DMS153 (cell line): ENCODE data around the gene EP400.

Experiments
- DNase-seq: peaks from one replicate; lab custom pipeline; 2025; lab: John Stamatoyannopoulos, UW

EP400 gene

DNA sequence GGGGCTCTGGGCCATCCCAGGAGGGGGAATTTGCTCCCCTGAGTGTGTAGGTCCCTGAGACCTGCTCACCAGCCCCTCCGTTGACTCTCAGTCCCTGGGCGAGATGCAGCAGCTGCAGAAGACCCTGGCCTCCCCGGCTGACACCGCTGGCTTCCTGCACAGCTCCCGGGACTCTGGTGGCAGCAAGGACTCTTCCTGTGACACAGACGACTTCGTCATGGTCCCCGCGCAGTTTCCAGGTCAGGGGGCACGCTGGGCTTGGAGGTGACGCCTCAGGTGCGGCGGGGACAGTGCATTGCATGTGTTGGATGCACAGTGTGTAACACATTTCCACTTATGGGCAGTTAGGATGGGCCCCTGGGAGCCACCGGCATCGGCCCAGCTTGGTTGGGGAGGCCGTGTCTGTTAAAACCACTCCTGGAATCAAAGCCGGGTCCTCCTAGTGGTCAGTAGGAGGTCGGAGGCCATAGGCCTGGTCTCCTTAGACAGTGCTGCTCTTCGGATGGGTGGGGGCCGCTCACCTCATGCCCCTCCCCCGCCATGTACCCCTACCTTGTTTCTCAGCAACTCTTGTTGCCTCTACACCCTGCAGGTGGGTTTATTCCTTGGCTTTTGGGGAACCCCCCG lies 37.8 kb upstream of the EP400 start:
- no peak for DNase-seq

DNA sequence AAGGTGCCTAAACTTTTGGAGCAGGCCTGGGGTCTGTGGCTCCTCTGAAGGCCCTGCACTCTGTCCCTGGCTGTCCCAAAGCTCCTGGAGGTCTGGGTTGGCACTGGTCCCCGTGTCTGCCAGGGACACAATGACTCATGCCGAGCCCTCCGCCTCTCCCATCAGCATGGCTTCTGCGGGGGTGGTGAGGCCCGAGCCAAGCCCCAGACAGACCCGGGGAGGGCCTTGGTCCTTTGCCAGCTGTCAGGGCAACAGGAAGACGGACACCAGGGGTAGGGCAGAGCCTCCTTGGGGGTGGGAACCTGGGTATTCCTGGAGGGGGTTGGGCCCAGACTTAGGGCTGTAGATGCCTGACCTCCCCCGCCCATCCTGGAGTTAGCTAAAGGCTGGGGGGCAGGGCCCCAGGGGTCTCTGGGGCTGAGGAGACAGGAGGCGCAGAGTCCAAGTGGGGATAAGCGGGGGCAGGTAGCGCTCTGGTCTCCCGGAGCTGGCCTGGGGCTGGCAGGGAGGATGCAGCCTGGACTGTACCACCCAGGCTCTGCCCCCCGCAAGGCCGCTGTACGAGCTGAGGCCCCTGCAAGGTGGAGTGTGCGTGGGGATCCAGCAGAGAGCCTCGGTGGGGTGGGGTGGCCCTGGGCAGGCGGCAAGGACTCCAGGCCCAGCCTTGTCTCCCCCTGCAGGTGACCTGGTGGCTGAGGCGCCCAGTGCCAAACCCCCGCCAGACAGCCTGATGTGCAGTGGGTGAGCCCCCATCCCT lies 37.0 kb upstream of the EP400 start:
- DNase-seq, result no peak

DNA sequence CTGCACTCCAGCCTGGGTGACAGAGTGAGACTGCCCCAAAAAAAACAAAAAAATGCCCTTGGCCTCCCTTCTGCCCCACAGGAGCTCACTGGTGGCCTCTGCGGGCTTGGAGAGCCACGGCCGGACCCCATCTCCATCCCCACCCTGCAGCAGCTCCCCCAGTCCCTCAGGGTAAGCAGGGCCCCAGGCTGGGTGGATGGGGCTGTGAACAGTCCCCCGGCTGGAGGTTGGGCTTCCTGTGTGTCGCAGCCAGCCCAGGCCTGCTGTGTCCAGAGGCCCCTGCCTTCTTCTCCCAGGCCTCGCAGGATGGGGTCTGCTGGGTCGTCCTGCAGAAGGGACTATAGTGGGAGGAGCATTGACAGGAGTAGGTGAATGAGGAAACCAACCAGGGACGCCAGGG lies 36.1 kb upstream of the EP400 start:
- DNase-seq, result no peak

DNA sequence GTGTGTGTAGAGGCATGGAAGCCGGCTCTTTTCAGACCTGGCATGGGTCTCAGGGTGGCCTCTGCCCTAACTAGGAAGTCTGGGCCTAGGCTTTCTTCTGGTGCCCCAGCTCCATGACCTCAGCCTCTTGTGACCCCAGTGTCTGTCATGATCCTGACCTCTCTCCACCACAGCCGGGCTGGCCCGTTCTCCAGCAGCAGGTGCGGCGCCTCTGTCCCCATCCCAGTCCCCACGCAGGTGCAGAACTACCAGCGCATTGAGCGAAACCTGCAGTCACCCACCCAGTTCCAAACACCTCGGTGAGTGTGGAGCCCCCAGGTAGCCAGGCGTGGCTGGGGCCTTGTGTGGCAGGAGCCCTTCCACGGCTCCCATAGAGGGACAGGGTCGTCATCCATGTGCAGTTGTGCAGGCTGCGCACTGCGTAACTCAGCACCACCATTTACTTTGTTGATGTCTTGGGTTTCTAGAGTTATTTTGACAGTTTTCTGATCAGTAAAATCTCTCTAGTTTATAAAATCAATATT lies 35.5 kb upstream of the EP400 start:
- no peak for DNase-seq

DNA sequence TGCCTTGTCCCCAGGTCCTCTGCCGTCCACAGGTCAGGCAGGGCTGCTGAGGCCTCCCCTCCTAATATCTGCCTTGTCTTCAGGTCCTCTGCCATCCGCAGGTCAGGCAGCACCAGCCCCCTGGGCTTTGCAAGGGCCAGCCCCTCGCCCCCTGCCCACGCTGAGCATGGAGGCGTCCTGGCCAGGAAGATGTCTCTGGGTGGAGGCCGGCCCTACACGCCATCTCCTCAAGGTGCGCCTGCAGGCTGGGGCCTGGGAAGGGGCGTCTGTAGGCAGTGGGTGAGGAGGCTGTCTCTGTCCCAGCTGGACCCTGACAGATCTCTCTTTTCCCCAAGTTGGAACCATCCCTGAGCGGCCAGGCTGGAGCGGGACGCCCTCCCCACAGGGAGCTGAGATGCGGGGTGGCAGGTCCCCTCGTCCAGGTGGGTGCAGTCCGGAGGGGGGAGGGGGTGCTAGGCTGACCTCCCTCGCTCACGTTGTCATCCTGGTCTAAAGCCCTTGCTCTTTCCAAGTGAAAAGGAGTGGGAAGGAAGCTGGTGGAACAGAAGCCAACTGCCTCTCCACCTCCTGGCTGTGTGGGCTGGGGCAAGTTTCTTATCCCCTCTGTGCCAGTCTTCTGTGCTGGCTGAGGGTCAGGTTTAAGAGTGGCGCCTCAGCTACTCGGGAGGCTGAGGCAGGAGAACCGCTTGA lies 34.6 kb upstream of the EP400 start:
- no peak for DNase-seq

DNA sequence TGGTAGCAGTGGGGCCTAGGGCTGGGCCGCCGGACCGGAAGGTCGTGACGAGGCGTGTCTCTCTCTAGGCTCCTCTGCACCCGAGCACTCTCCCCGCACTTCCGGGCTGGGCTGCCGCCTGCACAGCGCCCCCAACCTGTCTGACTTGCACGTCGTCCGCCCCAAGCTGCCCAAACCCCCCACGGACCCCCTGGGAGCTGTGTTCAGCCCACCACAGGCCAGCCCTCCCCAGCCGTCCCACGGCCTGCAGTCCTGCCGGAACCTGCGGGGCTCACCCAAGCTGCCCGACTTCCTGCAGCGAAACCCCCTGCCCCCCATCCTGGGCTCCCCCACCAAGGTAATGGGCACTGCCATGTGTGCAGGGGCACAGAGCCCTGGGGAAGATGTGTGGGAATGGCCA lies 33.9 kb upstream of the EP400 start:
- DNase-seq, result no peak

DNA sequence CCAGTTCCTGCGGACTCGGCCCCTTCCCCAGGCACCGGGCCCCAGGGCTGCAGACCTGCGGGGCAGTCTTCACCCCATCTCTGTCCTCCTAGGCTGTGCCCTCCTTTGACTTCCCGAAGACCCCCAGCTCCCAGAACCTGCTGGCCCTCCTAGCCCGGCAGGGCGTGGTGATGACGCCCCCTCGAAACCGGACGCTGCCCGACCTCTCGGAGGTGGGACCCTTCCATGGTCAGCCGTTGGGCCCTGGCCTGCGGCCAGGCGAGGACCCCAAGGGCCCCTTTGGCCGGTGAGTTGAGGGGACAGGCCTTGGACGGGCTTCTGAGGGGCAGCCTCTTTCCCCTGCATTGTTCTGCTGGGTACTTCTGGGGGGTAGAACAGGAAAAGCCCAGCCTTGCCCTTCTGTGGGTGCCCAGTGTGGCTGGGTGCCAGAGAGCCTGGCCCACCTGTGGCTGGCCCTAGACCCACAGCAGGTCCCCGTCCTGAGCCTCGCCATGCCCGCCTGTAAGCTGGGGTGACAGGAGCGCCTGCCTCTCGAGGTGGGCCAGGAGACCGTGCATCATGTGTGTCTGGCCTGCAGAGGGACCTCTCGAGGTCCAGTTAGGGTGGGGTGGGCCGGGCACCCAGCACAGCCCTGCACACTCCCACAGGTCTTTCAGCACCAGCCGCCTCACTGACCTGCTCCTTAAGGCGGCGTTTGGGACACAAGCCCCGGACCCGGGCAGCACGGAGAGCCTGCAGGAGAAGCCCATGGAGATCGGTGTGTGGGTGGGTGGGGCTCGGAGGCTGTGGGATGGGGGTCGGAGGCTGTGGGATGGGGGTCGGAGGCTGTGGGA lies 33.2 kb upstream of the EP400 start:
- DNase-seq, result no peak

DNA sequence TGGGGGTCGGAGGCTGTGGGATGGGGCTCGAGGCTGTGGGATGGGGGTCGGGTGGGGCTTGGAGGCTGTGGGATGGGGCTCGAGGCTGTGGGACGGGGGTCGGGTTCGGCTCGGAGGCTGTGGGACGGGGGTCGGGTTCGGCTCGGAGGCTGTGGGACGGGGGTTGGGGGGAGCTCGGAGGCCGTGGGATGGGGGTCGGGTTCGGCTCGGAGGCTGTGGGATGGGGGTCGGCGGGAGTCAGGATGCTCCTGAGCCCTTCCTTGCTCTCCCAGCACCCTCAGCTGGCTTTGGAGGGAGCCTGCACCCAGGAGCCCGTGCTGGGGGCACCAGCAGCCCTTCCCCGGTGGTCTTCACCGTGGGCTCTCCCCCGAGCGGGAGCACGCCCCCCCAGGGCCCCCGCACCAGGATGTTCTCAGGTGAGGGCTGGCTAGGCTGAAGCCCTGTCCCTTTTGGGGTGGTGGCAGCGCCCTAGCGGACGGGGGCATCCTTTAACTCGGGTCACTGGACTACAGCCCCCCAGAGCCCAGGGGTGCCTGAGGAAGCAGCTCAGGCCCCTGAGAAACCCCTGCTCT lies 32.5 kb upstream of the EP400 start:
- no peak for DNase-seq

DNA sequence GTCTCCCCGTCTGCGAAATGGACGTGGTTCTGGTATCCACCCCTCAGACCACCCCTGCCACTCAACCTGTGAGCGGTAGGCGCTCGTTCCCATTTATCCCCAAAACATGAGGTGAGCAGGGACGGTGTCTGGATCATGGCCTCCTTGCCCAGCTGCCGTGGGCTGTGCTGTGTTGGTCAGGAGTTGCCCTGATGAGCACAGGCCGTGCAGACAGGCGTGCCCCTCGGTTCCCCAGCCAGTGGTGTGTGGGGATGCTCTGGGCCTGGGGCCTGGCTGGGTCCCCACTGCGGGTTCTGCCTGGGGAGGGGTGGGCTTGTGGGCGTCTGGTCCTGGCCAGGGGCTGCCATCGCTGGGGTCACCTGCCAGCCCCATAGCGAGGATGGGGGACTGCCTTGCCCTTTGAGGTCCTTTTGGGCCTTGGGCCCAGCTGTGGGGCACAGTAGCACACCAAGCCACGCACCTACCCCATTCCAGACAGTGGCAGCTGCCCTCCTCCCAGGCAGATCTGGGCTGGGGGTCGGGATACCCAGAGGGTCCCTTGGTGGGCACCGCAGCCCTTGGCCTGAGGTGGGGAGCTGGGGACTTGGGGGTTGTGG lies 31.9 kb upstream of the EP400 start:
- DNase-seq, result no peak

DNA sequence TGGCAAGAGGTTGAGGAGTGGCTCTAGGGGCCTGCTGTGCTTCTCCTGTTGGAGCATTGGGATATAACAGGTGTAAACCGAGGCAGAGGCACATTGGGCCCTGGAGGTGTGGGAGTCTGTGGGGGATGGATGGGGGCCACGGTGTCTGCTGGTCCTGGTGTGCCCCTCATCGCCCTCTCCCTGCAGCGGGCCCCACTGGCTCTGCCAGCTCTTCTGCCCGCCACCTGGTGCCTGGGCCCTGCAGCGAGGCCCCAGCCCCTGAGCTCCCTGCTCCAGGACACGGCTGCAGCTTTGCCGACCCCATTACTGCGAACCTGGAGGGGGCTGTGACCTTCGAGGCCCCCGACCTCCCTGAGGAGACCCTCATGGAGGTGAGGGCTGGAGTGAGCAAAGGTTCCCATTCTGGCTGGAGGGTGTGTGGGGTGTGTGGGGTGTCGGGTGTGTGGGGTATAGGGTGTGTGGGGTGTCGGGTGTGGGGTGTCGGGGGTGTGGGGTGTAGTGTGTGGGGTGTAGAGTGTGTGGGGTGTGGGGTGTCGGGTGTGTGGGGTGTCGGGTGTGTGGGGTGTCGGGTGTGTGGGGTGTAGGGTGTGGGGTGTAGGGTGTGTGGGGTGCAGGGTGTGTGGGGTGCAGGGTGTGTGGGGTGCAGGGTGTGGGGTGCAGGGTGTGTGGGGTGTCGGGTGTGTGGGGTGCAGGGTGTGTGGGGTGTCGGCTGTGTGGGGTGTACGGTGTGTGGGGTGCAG lies 31.3 kb upstream of the EP400 start:
- DNase-seq, result no peak

DNA sequence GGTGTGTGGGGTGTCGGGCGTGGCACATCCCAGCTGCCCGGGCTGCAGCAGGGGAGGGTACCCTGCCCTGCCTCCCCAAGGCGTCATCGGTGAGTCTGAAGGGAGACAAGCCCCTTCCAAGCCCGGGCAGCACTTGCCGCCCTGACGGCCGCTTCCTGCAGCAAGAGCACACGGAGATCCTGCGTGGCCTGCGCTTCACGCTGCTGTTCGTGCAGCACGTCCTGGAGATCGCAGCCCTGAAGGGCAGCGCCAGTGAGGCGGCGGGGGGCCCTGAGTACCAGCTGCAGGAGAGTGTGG lies 30.7 kb upstream of the EP400 start:
- no peak for DNase-seq

DNA sequence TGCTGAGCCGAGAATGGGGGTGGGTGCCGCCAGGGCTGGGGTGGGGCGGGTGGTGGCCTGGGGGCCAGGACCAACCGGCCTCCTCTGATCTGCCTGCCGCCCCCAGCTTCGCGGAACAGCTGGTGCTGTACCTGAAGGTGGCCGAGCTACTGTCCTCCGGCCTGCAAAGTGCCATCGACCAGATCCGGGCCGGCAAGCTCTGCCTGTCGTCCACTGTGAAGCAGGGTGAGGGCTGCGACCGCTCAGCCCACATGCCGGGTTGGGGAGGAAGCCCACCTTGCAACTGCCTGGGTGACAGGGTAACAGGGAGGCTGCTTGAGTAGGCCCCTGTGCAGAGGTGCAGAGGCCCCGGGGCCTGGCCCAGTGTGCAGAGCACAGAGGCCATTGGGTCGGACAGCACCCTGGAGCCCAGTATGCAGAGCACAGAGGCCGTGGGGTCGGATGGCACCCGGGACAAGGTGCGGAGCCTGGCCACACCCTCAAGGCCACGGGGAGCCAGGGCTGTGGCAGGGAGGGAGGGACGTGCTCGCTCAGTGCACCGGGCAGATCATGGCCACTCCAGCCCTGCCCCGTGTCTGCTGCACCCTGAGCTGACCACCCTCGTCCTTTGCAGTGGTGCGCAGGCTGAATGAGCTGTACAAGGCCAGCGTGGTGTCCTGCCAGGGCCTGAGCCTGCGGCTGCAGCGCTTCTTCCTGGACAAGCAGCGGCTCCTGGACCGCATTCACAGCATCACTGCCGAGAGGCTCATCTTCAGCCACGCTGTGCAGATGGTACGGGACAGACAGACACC lies 30.2 kb upstream of the EP400 start:
- DNase-seq, result no peak

DNA sequence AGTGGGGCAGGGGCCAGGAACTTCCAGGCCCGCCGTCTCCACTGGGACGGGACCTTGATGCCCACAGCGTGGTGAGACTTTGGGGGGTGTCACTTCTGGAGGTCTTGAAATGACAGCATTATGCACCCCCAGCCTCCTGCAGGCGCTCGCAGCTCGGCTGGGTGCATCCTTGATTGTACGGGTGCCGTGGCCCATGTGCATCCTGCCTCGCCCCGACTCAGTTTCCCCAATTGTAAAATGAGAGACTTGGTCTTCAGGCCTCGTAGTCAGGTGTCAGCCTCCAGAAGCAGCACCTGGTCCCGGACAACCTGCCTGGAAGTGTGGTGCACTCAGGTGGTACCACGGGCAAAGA lies 29.6 kb upstream of the EP400 start:
- DNase-seq, result no peak

DNA sequence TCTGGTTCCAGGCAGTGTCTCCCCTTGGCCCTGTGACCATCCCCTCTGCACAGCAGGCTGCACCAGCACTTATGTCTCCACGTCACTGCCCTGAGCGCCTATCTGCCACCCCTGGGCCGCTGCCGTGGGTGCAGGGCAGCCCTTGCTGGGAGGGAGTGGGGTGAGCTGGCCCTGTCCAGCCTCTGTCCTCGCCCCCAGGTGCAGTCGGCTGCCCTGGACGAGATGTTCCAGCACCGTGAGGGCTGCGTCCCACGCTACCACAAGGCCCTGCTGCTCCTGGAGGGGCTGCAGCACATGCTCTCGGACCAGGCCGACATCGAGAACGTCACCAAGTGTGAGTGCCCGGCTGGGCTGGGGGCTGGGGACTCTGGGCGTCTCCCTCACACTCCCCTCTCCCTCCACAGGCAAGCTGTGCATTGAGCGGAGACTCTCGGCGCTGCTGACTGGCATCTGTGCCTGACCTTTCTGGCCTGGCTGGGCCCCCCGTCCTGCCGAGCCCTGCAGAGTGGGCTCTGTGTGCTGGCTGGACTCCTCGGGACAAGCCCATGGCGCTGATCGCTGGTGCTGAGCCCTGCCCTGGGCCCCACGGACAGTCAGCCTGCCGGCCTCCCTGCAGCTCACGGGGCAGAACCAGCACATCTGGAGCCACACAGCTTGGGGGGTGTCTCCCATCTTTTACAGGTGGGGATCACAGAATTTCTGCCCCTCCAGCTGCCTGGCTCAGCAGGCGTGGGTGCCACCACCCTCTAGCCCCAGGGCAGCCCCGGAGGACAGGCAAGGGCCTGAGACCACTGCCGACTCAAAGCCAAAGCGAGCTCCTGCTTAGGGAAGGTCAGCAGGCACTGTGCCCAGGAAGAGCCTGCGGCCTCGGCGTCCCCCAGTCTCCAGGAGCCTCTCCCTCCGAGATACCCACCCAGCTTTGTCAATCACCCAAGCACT lies 28.6 kb upstream of the EP400 start:
- no peak for DNase-seq

DNA sequence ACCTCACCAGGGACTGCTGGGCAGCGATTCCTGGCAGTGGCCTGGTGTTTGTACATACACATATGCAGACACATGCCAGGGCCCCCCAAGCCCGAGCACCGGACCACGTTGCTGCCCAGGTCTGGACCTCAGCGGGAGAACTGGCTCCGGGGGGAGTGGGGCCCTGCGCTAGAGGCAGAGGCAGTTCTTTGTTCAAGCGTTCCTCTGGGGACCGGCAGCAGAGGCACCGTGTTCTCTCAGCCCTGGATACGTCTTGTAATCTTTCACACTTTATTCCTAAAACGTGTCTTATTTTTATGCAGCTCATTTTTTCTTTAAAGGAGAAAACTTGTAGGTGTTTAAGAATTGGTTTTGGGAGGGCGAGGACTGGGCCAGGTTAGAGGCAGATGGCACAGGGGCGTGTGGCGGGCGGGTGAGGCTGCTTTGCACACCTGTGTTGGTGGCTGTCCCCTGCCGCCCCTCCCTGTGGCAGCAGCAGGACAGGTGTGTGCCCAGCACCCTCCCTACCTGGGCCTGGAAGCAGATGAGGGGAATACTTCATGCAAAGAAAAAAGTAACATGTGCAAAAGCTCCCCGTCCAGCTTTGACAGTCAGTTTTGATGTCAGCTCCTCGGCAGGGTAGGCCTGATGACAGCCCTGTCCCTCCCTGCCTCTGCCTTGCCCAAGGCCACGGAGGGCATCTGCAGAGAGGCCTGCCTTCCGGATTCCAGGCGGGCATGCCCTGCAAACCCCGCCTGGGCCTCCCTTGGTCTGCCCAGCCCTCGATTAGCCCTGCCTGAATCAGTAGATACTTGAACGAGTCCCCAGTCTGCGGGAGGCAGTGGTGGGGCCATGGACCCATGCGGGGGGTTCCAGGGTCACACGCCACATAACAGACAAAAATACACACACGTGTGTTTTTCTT lies 27.6 kb upstream of the EP400 start:
- no peak for DNase-seq

DNA sequence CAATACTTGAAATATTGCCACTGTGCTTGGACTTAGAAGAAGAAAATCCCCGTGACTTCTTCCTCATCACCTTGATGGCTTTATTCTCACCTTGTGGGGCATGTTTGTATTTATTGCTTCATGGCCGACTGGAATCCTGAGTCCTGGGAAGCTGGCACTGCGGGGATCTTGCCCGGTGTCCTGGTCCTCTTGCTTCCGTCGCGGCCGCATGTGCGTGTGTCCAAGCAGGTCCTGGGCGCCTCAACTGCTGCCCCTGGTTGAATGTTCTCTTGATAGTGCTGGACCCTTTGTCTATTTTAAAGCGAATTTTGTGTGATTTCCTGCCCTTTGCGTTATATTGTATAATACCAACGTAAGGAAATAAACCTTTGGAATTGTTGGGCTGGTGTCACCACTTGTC lies 27.0 kb upstream of the EP400 start:
- DNase-seq, result no peak

DNA sequence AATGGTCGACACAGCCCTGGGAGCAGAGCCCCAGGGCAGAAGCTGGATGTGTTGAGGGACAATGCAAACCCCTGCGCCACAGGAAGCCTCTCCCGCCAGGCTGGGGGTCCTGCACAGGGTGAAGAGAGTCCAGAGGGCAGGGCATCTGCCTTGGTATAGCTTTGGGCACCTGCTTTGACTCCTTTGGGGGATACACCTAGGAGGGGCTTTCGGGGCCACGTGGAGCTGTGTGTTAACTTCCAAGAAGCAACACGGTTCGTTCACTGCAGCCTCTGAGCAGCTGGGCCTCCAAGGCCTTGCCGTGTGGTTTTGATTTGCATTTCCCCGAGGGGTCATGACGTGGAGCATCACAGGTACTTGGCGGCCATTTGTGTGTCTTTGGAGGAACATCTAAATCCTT lies 26.5 kb upstream of the EP400 start:
- DNase-seq, result no peak
